Stimulated activated CD4-positive, alpha-beta T cell treated with anti-CD3 and anti-CD28 coated beads, Interleukin-4, amount 100 ng/mL, for 4 hours (primary cell): ENCODE measurements around the gene UBASH3A.
A peak's percentile ranks its signal among the peaks of the same experiment; 100 is the strongest.

Source experiments
- DNase-seq, 2 experiments: peaks; one replicate each; pipeline ENCODE4 v3.0.0-alpha.2; 2020

UBASH3A gene

DNA sequence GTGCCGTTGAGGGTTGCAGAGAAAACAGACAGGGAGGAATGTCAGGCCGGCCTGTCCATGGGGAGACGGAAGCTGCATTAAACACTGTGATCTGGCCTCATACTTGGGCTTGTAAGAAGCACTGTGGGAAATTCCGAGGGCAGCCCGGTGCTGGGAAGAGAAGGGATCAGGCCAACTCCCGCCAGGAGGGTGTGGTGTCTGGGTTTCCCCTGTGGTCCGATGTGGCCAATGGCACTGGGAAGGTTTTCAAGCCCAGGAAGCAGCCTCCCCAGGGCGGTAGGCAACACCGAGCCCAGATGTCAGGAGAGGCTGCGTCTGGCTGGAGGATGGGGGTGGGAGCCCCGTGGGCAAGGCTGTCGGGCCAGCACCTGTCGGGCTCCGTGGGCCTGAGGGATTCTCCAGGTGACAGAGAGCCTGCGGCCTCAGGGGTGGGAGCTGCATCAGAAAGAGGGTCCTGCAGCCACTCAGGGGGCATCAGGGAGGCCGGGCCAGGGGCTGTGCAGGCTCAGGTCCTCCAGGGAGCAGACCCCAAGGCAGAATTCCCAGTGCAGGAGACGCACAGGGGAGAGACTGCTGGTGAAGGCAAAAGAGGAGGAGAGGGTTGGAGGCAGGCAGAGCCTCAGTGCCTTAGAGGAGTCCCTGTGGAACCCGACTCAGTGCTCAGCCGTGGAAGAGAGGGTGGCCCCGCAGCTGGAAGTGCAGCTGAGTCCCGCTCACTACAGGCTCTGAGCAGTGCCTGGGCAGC lies 8.4 kb downstream of the UBASH3A start:
- no peak for DNase-seq

DNA sequence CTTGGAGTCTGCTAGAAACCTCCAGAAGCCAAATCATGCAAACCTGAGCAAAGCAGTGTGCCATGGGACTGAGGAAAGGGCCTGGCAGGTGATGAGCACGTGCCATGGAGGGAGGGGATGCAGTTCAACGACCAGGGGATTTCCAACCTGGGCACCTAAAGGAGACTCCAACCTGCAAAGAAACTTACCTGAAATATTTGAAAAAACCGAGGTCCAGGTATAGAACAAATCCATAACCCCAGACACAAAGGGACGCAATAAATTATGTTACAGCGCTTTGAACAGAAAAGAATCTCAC lies 8.9 kb downstream of the UBASH3A start:
- no peak for DNase-seq

DNA sequence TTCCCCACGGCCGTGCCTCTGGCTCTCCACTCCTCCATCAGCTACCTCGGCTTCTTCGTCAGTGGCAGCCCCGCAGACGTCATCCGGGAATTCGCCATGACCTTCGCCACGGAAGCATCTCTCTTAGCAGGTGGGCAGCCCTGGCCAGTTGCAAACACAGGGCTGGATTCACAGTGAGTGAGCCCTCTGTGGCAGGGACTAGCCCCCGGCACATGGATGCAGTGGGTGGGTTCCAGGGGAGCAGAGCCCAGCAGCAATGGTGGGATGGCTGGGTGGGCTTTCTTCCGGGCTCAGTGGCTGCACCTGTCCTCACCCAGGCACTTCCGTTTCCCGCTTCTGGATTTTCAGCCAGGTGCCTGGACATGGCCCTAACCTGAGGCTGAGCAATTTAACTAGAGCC lies 9.4 kb downstream of the UBASH3A start:
- DNase-seq = no peak

DNA sequence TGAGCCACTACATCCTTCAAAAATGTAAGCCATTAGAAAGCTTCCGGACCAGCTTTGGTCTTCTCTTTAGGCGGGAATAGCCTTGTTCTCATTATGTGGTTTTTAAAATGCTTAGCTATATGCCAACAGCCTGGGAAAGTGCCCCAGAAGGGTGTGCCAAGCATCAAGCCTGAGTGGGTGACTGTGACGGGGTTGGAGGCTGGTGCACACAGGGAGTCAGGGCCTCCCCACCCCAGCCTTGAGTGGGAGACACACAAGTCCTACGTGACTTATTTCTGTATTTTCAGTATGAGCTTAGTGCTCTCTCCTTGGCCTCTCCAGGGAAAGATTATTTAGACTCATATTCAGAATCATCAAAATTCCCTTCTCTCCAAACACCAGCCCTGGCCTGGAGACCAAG lies 9.8 kb downstream of the UBASH3A start:
- DNase-seq = peak; percentile 43

DNA sequence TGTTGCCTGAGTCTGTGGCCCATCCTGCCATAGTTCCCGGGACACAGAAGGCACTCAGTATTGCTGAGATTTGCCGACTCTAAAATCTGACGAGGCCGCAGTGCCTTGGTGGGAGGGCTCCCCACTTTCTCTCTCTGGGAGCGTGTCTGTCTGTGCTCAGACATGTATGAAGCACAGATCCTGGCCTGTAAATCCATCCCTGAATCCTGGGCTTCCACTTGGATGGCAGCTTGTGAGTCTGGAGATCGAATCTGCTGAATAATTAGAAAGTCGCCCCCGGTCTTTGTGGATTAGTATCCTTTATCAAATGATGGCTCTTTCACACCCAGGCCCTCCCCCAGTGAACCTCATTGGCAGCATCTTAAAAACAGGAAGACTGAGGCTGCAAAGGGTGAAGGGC lies 10.4 kb downstream of the UBASH3A start:
- DNase-seq = no peak

DNA sequence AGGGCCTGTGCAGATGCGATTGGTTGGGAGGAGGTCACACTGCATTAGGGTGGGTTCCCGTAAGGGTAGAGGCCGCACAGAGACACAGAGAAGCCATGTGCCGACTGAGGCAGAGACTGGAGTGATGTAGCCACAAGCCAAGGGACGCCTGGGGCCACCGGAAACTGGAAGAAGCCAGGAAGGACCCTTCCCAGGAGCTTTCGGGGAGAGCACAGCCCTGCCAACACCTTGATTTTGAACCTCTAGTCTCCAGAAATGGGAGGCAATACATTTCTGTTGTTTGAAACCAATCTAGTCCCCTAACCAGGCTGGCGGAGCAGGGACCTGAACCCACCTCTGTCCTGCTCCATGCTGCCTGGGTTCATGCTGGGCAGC lies 10.8 kb downstream of the UBASH3A start:
- no peak for DNase-seq

DNA sequence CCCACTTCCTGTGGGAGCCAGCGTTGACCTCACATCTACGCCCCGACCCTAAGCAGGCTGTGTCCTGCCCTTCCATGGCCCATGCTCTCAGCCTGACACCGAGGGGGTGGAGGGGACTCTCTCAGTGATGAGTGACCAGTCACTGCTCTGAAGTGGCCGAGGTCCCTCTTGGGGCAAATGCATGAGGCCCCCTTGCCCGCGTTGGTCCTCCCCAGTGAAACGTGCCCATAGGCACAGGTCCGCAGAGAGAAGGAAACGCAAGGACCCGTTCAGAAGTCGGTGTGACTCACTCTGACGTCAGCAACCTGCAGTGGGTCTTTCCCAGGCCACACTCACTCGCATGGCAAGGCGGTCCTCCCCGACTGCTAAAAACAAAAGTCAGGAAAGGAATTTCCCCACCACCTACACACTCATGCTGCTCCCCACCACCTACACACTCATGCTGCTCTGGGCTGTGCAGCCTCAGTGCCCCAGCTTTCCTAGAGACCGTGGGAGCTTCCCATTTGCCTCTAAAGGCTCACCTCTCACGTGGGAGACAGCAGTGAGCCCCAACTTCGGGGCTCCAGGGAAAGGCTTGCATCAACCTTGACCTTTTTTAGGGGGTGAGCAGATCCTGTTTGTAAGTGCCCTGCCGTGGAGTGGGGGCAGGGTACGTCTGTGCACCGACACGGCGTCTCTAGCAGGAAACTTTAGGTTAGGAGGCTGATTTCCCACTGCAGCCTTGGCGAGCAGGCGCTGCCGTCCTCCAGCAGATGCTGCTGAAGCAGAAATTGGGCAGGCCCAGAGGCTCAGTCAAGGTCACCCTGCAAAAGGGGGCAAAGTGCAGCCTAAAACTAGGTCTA lies 11.4 kb downstream of the UBASH3A start:
- DNase-seq = peak; percentile 87 to 96

DNA sequence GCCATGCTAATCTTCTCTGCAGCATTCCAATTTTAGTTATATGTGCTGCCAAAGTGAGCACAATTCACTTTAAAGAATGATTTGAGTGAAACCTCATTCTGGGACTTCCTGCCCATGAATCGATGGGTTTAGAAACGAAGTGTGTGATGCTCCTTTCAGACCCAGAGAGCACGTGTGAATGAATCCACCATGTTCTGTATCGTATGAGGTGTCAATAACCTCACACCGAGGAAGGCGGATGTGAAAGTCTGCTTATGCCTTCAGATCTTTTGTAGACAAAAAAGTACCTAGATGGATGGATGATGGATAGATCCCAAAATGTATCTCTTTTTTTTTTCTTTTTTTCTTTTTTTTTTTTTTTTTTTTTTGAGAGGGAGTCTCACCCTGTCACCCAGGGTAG lies 13.8 kb downstream of the UBASH3A start:
- DNase-seq = peak in 1 of 2 experiments; percentile 41

DNA sequence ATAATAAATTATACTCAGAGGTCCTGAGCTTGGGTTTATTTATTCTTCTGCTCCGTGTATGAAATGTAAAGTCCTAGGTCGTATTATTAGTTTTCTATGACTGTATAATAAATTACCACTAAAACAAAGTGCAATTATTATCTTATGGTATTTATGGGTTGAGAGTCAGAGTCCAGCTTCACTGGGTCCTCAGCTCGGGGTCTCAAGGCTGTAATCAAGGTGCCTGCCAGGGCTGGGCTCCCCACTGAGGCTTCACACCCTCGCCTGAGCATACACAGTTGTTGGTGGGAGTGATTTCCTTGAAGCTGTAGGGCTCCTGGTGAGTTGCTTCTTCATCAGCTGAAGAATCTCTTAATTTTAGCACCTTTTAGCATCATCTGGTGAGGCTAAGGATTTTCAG lies 15.2 kb downstream of the UBASH3A start:
- DNase-seq = no peak

DNA sequence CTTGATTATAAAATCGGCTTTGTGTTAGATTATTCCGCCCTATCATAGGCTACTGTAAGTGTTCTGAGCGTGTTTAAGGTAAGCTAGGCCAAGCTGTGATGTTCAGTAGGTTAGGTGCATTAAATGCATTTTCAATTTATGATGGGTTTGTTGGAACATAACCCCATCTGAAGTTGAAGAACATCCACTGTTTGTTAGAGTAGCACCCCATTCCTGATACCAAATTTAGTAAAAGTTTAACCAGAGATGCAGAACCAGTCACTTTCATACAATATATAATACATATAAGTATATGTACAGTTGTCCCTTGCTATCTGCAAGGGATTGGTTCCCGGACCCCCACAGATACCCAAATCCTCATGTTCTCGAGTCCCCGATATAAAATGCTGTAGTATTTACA lies 16.1 kb downstream of the UBASH3A start:
- no peak for DNase-seq

DNA sequence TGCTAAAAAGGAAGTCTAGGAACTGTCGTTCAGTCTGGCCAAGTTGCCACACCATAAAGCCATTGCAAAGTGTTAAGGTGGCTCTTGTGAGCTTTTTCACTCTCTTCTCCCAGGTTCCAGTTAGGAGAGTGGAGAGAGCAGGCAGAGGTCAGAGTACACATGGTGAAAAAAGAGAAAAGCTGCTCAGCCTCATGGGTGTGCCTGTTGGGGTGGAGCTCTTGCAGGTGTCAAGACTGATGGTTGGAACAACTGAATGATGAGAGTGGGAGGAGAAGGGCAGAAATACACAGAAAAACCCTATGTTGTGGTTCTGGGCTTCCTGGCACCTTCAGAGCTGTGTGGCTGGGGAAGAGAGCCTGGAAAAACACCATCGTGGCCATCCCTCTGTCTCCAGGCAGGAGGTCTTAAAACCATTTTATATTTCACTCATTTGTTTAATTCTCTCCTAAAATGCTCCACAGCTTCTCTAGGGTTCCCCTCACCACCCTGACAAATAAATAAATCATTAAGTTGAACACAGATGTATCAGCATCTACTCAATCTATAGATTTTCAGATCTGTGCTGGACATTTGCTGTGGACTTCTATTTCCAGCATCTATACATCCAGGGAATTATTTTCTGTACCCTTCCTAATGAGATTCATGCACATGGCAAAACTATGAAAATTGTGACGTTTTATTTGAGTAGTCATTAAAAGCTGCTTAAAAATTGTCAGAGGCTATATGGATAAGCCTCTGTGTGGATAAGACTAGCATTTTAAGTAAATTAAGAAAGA lies 17.5 kb downstream of the UBASH3A start:
- DNase-seq = peak in 1 of 2 experiments; percentile 54

DNA sequence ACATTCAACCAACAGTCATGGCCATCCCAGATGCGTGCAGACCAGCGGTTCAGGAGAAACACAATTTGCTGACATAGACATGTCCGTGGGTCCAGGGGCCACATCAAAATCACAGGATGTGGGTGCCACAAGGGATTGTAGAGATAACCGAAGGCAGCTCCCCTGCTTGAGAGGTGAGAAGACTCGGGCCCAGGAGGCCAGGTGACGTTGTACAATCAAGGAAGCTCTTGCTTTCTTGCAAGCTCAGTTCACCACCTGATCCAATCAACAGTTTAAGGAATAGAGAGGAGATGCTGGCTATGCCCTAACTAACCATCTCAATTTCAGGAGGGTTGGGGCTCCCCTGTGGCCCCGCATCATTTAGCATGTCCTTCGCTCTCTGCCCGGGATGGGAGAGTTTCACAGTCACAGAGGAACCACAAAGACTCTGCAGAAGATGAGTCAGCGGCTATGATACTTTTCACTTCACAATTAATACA lies 19.5 kb downstream of the UBASH3A start:
- peak in 1 of 2 experiments; percentile 41 for DNase-seq

DNA sequence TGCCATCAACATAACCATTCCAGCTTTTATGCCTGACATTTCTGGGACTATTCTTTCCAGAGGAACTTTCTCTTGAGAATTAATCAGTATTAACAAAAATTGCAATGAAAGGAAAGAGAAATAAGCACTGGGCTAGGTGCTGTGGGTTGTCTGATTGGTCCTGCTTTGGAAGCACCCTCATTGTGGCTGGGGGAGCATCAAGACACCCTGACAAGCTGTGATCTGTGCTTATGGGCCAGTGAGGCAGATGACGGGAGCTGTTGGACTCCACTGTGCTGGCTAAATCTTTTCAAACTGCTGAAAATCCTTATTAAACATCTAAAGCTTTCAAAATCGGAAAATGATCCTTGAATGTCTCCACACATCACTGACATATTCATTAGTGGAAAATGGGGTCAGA lies 20.0 kb downstream of the UBASH3A start:
- no peak for DNase-seq

DNA sequence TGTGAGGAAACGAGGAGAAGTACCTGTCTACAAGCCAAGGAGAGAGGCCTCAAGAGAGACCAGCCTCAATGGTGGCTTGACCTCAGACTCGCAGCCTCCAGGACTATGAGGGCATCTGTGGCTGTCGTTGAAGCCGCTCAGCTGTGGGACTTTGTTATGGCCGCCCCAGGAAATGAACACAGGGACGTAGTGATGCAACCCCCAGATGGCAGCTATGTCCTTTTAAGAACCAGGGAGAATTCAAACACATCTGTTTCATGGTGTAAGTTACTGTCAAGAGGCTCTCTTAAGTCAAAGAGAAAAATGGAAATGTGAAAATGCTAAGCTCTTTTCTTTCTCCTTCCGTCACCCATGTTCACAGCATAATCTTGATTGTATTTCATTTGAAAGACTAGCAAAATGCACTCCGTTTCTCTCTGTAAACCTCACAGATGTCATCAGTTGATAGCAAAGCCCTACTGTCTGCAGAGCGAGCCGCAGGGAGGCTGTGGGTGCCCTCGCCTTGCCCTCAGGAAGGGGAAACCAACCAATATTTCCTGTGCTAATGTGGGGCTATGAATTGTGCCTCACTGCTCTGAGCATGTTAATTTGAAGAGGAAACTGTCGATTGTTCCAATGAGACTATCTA lies 21.3 kb downstream of the UBASH3A start:
- DNase-seq = peak in 1 of 2 experiments; percentile 66

DNA sequence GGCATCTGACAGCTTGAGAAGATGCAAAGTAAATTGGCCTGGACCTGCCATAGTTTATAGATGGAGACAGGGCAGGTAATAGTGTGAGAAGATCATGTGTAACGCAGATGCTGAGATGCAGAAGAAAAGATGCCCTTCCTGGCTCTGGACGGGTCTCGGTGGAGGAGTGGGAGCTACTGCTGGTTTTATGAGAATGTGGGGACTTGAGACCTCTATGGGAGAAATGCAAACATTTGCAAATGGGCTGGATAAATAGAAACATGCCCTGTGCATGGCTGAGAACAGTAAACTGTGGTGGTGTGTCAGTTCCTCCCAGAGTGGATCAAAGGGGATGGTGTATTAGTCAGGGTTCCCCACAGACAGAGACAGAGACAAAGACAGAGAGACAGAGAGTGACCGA lies 21.9 kb downstream of the UBASH3A start:
- DNase-seq = no peak

DNA sequence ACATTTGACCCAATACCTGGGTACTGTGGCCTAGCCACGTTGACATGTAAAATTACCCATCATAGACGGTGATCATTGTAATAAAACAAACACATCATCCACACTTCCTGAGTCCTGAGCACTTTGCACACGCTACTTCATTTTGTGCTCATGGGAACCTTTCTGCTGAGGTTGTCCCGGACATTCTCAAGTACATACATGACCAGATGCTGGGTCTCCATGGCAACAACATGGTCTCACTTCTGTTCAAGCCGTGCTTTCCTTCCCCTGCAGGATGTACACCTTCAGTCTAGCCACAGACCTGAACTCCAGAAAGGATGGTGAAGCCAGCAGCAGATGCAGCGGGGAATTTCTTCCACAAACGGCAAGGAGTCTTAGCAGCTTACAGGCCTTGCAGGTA lies 22.7 kb downstream of the UBASH3A start:
- DNase-seq = no peak

DNA sequence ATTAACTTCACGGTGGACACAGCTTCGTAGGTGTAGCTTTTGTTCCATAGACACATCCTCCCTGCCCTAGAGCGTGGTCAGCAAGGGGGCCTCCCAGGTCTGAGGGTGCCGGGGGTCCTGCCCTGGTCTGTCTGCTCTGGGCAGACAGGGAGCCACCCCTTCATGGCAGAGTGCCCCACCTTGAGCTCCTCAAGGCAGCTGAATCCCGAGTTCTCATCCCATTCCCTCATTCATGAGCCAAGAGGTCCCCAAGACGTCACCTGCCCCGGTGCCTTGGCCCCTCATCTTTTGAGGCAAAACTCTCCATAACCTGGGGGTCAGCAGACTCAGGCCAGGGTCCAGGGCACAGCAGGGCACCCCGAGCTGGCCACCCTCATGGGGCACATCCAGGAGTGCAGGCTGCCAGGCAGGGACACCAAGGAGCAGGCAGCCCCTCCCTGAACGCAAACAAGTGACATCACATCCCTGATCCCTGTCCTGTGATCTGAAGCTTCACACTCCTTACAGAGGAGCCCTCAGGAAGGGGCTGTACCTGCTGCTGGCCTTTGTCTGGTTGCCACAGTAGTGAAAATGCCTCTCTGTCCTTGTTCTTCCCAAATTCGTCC lies 23.3 kb downstream of the UBASH3A start:
- no peak for DNase-seq

DNA sequence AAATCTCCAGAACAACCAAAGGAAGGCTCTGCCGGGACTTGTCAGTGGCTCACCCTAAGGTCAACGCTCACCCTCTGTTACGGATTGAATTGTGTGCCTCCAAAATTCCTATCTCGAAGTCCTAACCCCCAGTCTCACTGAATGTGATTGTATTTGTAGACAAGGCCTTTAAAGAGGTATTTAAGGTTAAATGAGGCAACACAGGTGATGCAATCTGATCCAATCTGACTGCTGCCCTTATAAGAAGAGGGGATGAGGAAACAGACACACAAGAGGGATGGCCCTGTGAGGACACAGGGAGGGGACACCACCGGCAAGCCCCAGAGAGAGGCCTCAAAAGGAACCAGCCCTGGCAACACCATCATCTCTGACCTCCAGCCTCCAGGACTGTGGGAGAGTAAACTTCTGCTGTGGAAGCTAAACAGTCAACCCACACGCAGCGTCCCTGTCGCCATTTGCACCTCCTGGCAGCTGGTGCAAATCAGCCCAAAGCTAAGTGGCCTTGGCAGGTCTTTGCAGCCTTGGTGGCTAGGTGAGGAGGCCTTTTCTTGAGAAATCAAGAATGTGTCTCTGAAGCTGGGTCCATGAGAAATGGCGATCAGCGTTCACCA lies 24.2 kb downstream of the UBASH3A start:
- no peak for DNase-seq

DNA sequence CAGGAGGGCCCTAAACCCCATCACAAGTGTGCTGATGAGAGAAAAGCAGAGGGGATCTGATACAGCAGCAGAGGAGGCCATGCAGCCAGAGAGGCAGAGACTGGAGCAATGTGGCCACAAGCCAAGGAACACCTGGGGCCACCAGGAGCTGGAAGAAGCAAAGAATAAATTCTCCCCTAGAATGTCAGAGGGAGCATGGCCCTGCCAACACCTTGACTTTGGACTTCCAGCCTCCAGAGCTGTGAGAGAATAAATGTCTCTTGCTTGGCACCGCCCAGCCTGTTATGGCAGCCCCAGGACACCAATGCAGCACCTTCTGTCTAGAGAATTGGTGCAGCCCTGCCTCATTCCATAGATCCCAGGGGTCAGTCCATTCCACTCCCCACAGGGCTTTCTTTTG lies 25.3 kb downstream of the UBASH3A start:
- no peak for DNase-seq

DNA sequence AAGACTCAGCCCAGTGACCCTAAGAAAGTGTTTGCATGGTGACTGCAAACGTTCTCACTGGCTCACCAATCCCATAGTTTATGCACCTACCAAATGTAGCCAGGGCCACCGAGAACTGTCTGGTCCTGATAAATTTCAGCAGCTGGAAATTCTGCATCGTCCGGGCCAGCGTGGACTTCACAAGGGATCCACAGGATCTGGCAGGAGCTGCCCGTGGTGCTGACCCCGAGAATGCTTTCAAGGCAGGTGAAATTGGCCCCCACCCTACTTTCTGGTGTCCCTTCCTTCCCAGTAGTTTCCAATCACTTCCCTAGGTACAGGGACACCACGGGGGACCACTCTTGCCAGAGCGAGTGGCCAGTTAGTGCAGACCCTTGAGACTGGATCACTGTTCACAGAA lies 26.2 kb downstream of the UBASH3A start:
- no peak for DNase-seq

DNA sequence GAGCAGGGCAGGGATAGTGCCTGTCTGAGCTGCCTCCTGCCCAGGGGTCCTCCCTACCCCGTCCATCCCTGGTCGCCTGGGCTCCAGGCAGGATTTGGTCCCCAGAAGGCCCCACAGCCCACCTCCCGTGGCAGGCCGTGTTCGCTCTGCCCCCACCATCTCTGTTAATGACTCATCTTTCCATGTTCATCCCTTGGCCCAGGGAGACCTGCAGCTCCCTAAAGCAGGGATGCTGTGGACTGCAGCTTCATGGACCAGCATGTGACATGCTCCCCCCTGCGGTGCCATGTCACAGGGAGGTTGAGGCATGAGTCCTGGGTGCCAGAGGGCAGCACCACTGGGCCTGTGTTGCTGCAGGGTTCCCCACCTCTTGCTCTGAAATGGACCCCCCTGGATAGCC lies 26.8 kb downstream of the UBASH3A start:
- no peak for DNase-seq

DNA sequence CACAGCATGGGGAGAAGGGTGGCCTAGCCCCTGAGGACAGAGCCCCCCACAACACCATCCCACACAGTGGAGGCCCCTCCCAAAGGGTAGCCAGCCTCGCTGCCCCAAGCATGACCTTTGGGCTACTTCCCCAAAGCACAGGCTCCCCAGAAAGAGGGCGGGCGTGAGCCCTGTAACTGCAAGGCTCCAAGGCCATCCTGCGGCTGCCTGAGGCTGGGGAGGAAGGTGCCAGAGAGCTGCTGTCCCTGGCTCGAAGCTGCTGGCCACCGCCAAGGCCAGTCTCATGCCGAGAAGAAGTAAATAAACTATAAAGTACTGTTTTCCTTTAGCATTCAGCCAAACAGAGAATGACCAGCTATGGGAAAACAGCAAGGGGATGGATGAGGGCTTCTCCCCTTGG lies 27.5 kb downstream of the UBASH3A start:
- DNase-seq = no peak
